ENCODE results near the gene KCNC4.

KCNC4 gene

DNA sequence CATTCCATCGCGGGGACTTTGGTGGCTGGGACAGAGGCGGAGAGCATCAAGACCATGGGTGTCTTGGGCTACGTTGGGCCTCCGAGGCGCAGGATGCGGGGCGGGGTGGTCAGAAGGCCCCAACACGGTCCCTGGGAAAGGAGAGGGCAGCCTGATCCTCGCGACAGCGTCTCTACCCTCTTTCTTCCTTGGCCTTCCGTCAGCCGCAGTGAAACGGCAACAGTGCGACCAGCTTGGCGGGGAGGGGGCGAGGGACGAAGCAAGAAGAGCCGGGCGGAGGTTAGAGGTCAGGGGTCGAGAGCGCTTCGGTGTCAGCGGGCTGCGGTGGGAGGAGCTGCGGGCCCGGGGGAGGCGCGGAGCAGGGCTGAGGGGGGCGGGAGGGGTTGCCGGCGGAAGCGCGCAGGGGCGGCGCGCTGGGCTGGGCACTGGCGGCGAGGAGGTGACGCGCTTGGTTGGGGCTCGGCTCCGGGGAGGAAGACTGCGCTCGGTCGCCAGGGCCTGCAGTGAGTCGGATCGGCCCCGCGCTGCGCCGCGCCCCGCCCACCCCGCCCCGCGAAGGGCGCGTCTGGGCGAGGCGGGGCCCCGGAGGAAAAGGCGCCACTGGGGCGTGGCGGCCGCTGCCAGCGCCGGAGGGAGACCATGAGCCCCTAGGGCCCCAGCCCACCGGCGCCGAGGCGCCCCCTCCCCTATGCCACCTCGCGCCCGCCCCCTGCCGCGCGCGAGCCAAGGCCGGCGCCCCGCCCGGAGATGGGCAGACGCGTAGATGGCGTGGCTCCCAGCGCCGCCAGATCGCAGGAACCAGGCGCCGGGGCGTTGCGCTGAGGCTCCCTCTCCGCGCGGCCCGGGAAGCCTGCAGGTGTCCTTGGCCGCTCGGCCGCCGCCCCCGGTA is at the start of gene KCNC4:
KCNC4 (plus strand) TSS at position 600 of the 889 bp plus-strand sequence. CDS start 1,186 bp downstream, outside the sequence.
- DNase-seq (ENCODE audit: insufficient read length, low spot score) = peak; percentile 67
- FAIRE-seq = peak; percentile 13

DNA sequence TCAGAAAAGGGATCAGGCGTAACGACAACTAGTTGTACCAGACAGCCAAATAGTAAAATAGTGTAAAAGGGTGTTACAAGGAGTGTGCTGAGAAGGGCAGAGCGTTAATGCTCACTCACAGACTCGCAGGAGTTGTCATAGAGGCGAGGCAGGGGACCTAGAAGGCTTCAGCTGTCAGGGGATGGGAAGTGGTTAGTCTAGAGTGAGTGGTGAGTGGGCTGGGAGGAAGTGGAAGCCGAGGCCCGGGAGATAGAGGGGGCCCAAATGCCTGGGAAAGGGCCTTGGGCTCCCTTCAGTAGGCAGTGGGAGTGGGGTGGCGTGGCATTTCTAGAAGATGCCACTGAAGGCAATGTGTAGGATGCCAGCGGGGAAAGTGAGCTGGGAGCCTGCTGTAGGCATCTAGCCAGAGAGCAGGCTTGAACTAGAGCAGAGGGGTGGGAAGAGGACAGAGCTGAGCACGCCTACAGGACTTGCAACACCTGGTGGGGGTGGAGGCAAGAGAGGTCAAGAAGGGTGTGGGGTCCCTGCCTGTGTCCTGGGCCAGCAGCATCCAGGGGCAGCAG is 49.5 kb upstream of the KCNC4 start:
- no peak for FAIRE-seq

DNA sequence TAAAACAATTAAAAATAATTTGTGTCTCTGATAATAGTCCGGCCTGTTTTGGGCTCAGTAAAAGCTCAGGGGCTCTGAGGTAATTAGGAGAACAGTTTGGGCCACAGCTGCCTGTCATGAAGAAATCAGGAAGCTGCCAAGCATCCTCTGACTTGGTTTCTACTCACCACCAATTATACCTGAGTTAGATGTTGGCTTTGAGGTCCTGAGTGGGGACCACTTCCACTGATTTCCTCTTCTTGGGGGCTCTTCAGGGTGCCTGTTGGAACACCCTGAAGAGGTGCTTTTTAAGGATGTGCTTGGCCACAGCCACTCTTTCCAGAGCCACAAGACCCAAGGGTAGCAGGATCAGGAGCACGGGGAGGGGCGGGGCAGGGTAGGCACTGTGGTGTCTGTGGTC is 48.9 kb upstream of the KCNC4 start:
- FAIRE-seq = no peak
- no peak for DNase-seq (ENCODE audit: insufficient read length, low spot score)

More for the DNA sequence above, 49.5 kb upstream of the KCNC4 start:
- DNase-seq (ENCODE audit: insufficient read length, low spot score) = no peak

GRCh38 chr1:110161849-110162248 is 48.3 kb upstream of the KCNC4 start:
- DNase-seq (ENCODE audit: insufficient read length, low spot score) (no peak), FAIRE-seq (no peak)

- FAIRE-seq = no peak
- DNase-seq (ENCODE audit: insufficient read length, low spot score) = no peak
These were observed 46.5 kb upstream of the KCNC4 start for GRCh38 chr1:110163591-110163990.

- no peak for FAIRE-seq
- no peak for DNase-seq (ENCODE audit: insufficient read length, low spot score)
These were observed 45.3 kb upstream of the KCNC4 start for GRCh38 chr1:110164725-110165350.

DNA sequence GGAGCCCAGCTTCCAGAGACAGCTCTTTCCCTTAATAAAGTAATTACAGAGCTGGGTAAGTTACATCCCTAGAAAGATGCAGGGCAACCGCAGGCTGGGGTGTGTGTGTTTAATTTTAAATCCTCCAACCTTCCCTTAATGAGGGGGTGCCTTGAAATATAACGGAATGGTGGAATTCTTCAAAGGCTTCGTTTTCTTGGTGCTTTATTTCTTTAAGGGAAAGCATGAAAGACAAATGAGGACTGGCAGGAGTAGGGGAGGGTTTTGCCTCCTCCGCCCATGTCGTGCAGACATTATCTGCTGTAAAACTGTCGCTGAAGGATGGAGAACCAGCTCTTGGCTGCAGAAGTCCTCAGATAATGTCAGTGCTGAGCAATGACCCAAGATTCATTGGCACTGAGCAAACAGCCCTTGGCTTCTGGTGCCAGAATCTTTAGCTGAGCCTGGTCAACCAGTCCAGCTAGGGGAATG is 44.3 kb upstream of the KCNC4 start:
- no peak for FAIRE-seq

DNA sequence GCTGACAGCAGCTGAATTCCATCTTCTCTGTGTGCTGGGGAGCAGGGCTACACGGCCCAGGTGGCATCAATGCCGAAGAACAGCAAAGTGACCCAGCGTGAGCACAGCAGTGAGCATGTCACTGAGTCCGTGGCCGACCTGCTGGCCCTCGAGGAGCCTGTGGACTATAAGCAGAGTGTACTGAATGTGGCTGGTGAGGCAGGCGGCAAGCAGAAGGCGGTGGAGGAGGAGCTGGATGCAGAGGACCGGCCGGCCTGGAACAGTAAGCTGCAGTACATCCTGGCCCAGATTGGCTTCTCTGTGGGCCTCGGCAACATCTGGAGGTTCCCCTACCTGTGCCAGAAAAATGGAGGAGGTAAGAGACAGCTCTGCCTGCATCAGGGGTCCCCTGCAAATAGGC is 43.3 kb upstream of the KCNC4 start:
- FAIRE-seq = no peak

More for the DNA sequence above, 44.3 kb upstream of the KCNC4 start:
- DNase-seq (ENCODE audit: insufficient read length, low spot score) = no peak

DNA sequence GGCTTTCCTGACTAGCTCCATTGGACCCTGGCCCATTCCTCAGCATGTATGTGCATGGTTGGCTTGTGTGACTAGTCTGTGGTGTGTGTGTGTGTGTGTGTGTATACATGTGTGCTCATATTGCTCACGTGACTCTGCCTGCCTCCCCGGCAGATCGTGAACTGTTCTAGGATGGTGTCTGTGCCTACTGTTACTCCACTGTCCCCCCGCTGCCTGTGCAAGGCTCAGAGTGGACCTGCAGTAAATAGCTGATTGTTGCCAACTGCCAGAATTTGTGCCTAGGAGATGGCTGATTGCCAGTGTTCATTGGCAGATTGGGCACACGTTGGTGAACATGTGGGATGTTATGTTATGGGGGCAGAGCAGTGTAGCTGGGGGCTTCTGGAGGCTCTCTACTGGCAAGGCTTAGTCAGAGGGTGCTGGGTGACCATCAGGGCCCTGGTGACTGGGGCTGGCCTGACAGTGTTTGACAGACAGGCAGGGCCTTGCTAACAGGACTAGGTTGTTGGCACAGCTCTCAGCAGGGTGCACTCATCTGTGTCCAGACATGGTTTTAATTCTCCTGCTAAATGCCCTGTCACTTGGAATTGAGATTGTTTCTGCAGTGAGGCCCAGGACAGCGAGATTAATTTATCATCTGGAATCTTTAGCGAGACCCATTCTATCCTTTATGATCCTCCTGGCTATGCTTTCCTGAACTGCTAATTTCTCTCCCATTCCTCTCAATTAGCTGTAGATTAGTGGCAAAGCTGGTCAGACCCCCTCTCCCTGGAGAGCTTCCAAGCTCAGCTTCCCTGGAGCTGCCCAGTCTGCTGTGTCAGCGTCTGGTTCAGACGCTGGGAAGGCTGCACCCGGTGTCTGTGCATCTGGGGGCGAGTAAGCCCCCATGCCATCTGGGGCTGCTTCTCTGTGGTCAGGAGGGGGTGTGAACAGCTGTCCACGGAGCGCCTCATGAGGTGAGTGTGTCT is 39.1 kb upstream of the KCNC4 start:
- no peak for FAIRE-seq

More for the DNA sequence above, 43.3 kb upstream of the KCNC4 start:
- no peak for DNase-seq (ENCODE audit: insufficient read length, low spot score)

DNA sequence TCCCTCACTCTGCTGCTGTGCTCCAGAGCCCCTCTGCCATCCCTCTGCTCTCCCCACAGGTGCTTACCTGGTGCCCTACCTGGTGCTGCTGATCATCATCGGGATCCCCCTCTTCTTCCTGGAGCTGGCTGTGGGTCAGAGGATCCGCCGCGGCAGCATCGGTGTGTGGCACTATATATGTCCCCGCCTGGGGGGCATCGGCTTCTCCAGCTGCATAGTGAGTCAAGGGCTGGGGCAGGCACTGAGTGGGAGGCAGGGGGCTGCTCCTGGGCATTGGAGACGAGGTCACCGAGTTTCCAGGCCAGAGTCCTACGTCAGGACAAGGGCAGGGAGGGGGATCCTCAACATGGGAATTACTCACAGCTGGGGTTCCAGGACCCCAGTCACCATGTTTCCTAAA is 38.1 kb upstream of the KCNC4 start:
- DNase-seq (ENCODE audit: insufficient read length, low spot score) = no peak
- FAIRE-seq = no peak

More for the DNA sequence above, 39.1 kb upstream of the KCNC4 start:
- DNase-seq (ENCODE audit: insufficient read length, low spot score) = no peak

GRCh38 chr1:110173466-110174105 is 36.5 kb upstream of the KCNC4 start:
- DNase-seq (ENCODE audit: insufficient read length, low spot score) (no peak), FAIRE-seq (no peak)

- DNase-seq (ENCODE audit: insufficient read length, low spot score) (peak; percentile 17), FAIRE-seq (no peak)
These were observed 35.2 kb upstream of the KCNC4 start for GRCh38 chr1:110174961-110175360.

GRCh38 chr1:110176299-110176956 is 33.7 kb upstream of the KCNC4 start:
- FAIRE-seq = no peak
- DNase-seq (ENCODE audit: insufficient read length, low spot score) = no peak

GRCh38 chr1:110177775-110178174 is 32.3 kb upstream of the KCNC4 start:
- no peak for FAIRE-seq
- DNase-seq (ENCODE audit: insufficient read length, low spot score) = no peak

DNA sequence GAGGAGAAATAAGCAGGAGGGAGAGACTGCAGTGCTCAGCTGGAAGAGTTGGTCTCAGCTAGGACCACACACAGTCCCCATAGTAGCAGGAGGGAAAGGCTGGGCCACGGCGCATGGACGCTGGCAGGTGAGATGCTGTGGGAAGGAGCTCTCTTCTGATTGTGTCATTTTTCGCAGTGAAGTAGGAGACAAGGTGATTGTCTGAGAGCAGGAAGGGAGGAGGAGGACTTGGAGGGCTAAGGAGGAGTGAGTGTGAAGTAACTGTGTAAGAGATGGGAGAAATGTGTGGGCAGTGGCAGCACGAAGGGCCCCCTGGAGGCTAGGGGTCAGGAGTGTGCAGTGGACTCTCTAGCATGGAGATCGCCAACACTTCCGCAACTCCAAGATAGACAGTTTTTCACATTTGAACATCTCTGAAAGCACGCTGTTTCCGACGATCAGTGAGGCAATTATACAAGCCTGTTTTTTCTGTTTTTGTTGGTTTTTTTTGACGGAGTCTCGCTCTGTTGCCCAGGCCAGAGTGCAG is 26.4 kb upstream of the KCNC4 start:
- FAIRE-seq = no peak
- DNase-seq (ENCODE audit: insufficient read length, low spot score) = no peak

- DNase-seq (ENCODE audit: insufficient read length, low spot score) (no peak), FAIRE-seq (no peak)
These were observed 25.7 kb upstream of the KCNC4 start for GRCh38 chr1:110184446-110184845.

DNA sequence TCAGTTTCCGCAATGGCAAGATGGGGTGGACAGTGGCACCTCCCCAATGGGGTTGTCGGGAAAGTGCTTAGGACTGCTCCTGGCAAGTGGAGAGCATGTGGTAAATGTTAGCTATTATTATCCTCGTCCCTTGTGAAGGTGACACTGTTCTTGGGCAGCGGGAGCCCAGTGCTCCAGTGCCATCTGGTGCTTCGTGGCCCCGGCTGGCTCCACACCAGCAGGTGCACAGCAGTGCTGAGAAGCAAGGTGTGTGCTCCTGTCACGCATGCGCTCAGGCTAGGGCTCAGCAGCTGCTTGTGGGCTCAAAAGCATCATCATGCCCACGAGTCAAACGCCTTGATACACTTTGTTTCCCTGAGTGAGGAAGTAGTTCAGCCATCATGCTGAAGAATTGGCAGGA is 24.9 kb upstream of the KCNC4 start:
- FAIRE-seq (no peak), DNase-seq (ENCODE audit: insufficient read length, low spot score) (no peak)

DNA sequence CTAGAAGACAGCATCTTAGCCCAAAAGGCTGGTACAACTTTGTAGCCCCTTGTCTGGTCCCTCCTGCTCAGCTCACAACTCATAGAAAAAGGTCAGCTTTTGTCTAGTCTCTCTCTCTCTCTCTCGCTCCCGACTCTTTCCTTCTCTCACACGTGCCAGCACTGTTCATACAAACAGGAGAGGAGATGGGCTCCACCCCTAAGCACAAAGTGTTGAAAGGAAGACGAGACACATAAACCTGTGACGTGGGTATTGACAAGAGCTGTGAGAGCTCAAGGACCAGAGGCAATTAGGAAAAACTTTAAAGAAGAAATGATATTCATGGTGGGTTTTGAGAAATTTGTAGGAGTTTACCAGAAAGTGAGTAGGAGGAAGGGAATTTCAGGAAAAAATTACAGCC is 23.6 kb upstream of the KCNC4 start:
- no peak for FAIRE-seq
- no peak for DNase-seq (ENCODE audit: insufficient read length, low spot score)

Data from HTR-8/SVneo (cell line).